Activated CD4-positive, alpha-beta T cell treated with anti-CD3 and anti-CD28 coated beads for 4 hours (primary cell): ENCODE results near the gene DTYMK.

Source experiments
- DNase-seq, 2 donors: peaks; one replicate each; pipeline ENCODE4 v3.0.0-alpha.2; 2020

Gene DTYMK

GRCh38 chr2:241686650-241687425 lies at the start of gene DTYMK:
Gene DTYMK, minus strand, starts transcription at chr2:241686815. Its CDS starts 32 bp downstream, at chr2:241686783.
- peak; percentile 91 to 93 for DNase-seq

- no peak for DNase-seq
These were observed 49.5 kb upstream of the DTYMK start for GRCh38 chr2:241736111-241736510.

GRCh38 chr2:241734467-241735208 lies 48.0 kb upstream of the DTYMK start, which contains the start of gene D2HGDH:
Gene D2HGDH, plus strand, starts transcription at chr2:241734630. Its CDS starts 595 bp downstream, at chr2:241735225.
- peak; percentile 92 to 94 for DNase-seq

GRCh38 chr2:241734208-241734466 lies 47.5 kb upstream of the DTYMK start:
- no peak for DNase-seq

GRCh38 chr2:241733391-241734207 lies 47.0 kb upstream of the DTYMK start:
- DNase-seq, result no peak

GRCh38 chr2:241732513-241733186 lies 46.0 kb upstream of the DTYMK start:
- DNase-seq, result peak; percentile 50 to 55

GRCh38 chr2:241730671-241731293 lies 44.2 kb upstream of the DTYMK start:
- no peak for DNase-seq

- DNase-seq, result no peak
These were observed 43.3 kb upstream of the DTYMK start for GRCh38 chr2:241729868-241730267.

GRCh38 chr2:241728627-241729026 lies 42.0 kb upstream of the DTYMK start:
- no peak for DNase-seq

GRCh38 chr2:241728000-241728399 lies 41.4 kb upstream of the DTYMK start:
- DNase-seq, result no peak

- DNase-seq, result no peak
These were observed 39.8 kb upstream of the DTYMK start for GRCh38 chr2:241726459-241726858.

- no peak for DNase-seq
These were observed 38.6 kb upstream of the DTYMK start for GRCh38 chr2:241724975-241725870.

- DNase-seq, result peak; percentile 22 to 25
These were observed 37.8 kb upstream of the DTYMK start for GRCh38 chr2:241724259-241724974.

GRCh38 chr2:241722896-241723454 lies 36.4 kb upstream of the DTYMK start:
- no peak for DNase-seq

GRCh38 chr2:241721852-241722251 lies 35.2 kb upstream of the DTYMK start:
- no peak for DNase-seq

- no peak for DNase-seq
These were observed 33.9 kb upstream of the DTYMK start for GRCh38 chr2:241720560-241720959.

- no peak for DNase-seq
These were observed 33.5 kb upstream of the DTYMK start for GRCh38 chr2:241720099-241720498.

GRCh38 chr2:241719093-241719492 lies 32.5 kb upstream of the DTYMK start:
- DNase-seq, result no peak

GRCh38 chr2:241708879-241709278 lies 22.3 kb upstream of the DTYMK start:
- no peak for DNase-seq

GRCh38 chr2:241706537-241706936 lies 19.9 kb upstream of the DTYMK start:
- no peak for DNase-seq
